Cardiac septum (tissue), 1 donor: ENCODE data around the gene SLC2A11. TPM values are rescaled to one million over a fixed set of nuclear protein-coding genes. Genes with fewer than 3 reads are reported as not detected.
A peak's percentile ranks its signal among the peaks of the same experiment; 100 is the strongest.
"Not testable (repeated sequence)": the region's sequence is repeated elsewhere in the genome, so short reads cannot be mapped to it uniquely, and the experiment has no call there.

ENCODE experiments used
- DNase-seq: peaks from one replicate; pipeline ENCODE4 v3.0.0-alpha.2; 2020; ENCODE audit warnings: low spot score
- intact Hi-C: fragments of 100-400 bp; cut with DNase I; formaldehyde crosslinking; loops from one replicate; pipeline ENCODE4 v1.14.0; 2022
- total RNA-seq: library from RNA; stranded (reverse); fragmentation: NEBNext Ultra II Directional; extraction: Animal tissue kit (Norgen Biotek cat#: 25700); gene quantifications from one replicate; pipeline ENCODE4 v1.2.1, GENCODE V29; 2021
- donor health status: DM: no; HTN: no; CAD: no.

Gene SLC2A11
- total RNA-seq, 1 donor from 2014 or later, result 19.7 TPM

GRCh38 chr22:23845265-23846080 lies 12.2 kb upstream of the SLC2A11 start:
- no peak for DNase-seq
- intact Hi-C loops, result loop anchor here (1.0 to 5.0 kb wide), 2 partner anchors 22 to 58 kb away; partner anchors contain the start of gene SMARCB1

- intact Hi-C loops, result loop anchor here (1.0 to 5.0 kb wide), 2 partner anchors 23 to 59 kb away; partner anchors contain the start of gene SMARCB1
- no peak for DNase-seq
Measured at GRCh38 chr22:23846081-23846469, 11.6 kb upstream of the SLC2A11 start.

- intact Hi-C loops, result loop anchor here (5.0 kb wide), 1 partner anchor 60 kb away; the partner anchor contains the start of gene SMARCB1
- DNase-seq, result no peak
Measured at GRCh38 chr22:23847310-23847920, 10.3 kb upstream of the SLC2A11 start.

- DNase-seq, result no peak
- intact Hi-C loops, result loop anchor here (1.0 to 5.0 kb wide), 2 partner anchors 61 to 80 kb away; partner anchors contain the start of gene SMARCB1
Measured at GRCh38 chr22:23847991-23848864, 9.4 kb upstream of the SLC2A11 start.

- DNase-seq, result peak; percentile 93
- intact Hi-C loops, result loop anchor here (5.0 kb wide), 2 partner anchors 62 to 307 kb away; partner anchors contain the start of gene SMARCB1
Measured at GRCh38 chr22:23849009-23850006, 8.4 kb upstream of the SLC2A11 start.

GRCh38 chr22:23850136-23850611 lies 7.5 kb upstream of the SLC2A11 start:
- intact Hi-C loops, result loop anchor here (5.0 kb wide), 1 partner anchor 308 kb away; no protein-coding TSS in a partner anchor
- DNase-seq, result no peak

GRCh38 chr22:23856721-23857605 lies 712 bp upstream of the SLC2A11 start:
- intact Hi-C loops, result no loop called here
- no peak for DNase-seq

- intact Hi-C loops, result no loop called here
- no peak for DNase-seq
Measured at GRCh38 chr22:23858484-23858815, 775 bp downstream of the SLC2A11 start.

- intact Hi-C loops, result no loop called here
- no peak for DNase-seq
Measured at GRCh38 chr22:23859201-23859600, 1.5 kb downstream of the SLC2A11 start.

GRCh38 chr22:23860187-23860586 lies 2.5 kb downstream of the SLC2A11 start:
- intact Hi-C loops, result loop anchor here (5.0 kb wide), 1 partner anchor 52 kb away; no protein-coding TSS in a partner anchor
- DNase-seq, result not testable (repeated sequence)

- intact Hi-C loops, result loop anchor here (5.0 kb wide), 1 partner anchor 50 kb away; no protein-coding TSS in a partner anchor
- DNase-seq, result no peak
Measured at GRCh38 chr22:23862103-23862502, 4.4 kb downstream of the SLC2A11 start.

GRCh38 chr22:23864499-23865154 lies 7.0 kb downstream of the SLC2A11 start:
- not testable (repeated sequence) for DNase-seq
- intact Hi-C loops, result loop anchor here (5.0 kb wide), 1 partner anchor 48 kb away; no protein-coding TSS in a partner anchor

GRCh38 chr22:23868580-23868979 lies 10.9 kb downstream of the SLC2A11 start:
- intact Hi-C loops, result no loop called here
- DNase-seq, result no peak

- DNase-seq, result no peak
Measured at GRCh38 chr22:23874871-23875270, 17.2 kb downstream of the SLC2A11 start.

GRCh38 chr22:23875801-23876200 lies 18.1 kb downstream of the SLC2A11 start:
- intact Hi-C loops, result no loop called here
- no peak for DNase-seq

More at GRCh38 chr22:23874871-23875270, 17.2 kb downstream of the SLC2A11 start:
- intact Hi-C loops, result no loop called here

GRCh38 chr22:23877566-23877965 lies 19.9 kb downstream of the SLC2A11 start:
- DNase-seq, result no peak
- intact Hi-C loops, result no loop called here

GRCh38 chr22:23878219-23878618 lies 20.5 kb downstream of the SLC2A11 start:
- DNase-seq, result no peak
- intact Hi-C loops, result no loop called here
